SHP77 (cell line): ENCODE results near the gene TADA2A.

Experiments used
- DNase-seq, 2 experiments: peaks; one replicate each; lab custom pipeline; 2025; lab: John Stamatoyannopoulos, UW

The TADA2A gene, protein sequence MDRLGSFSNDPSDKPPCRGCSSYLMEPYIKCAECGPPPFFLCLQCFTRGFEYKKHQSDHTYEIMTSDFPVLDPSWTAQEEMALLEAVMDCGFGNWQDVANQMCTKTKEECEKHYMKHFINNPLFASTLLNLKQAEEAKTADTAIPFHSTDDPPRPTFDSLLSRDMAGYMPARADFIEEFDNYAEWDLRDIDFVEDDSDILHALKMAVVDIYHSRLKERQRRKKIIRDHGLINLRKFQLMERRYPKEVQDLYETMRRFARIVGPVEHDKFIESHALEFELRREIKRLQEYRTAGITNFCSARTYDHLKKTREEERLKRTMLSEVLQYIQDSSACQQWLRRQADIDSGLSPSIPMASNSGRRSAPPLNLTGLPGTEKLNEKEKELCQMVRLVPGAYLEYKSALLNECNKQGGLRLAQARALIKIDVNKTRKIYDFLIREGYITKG

DNA sequence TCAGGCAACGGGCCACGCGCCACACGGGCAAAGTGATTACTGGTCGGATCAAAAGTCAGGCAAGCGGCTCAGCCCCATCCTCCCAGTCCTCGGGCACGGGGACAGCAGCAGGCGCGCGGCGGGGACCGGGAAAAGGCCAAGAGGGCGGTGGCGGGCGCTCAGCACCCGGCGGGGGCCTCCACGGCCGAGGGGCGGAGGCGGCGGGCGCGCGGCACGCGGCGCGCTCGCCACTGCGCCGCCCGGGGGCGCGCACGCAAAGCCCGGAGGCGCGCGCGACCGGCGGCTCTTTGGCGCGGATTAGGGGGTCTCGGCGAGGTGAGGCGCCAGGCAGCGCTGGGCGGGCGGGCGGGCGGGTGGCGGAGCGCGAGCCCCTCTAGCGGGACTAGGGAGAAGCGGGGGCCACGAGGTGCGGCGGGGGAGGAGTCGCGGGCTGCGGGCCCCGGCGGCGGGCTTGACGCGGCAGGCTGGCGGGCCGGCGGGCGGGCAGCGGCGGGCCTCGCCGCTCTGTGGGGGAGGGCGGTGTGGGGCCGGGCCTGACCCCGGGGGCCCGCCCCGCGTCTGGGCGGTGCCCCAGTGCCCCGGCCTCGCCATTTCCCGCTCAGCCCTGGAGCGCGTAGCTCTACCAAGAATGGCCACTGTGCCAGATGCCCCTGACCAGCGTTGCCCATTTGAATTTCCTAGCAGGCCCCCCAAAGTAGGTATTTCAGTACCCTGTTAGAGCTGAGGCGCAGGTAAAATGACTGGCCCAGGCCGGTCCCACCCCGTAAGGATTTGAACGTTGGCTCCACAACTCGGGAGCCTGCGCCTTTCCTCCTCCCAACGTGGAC lies at the start of gene TADA2A, which contains the start of gene ACACA:
Gene TADA2A (plus strand): TSS at position 252 of the 827 bp plus-strand sequence. CDS start 4,480 bp downstream, outside the sequence.
Gene ACACA (minus strand): TSS at position 202 of the 827 bp plus-strand sequence. CDS start 537 bp downstream, outside the sequence.
- DNase-seq: peak; percentile 63 to 78

- peak; percentile 41 to 60 for DNase-seq
Observed at GRCh38 chr17:37358098-37358829, 48.4 kb upstream of the TADA2A start.

DNA sequence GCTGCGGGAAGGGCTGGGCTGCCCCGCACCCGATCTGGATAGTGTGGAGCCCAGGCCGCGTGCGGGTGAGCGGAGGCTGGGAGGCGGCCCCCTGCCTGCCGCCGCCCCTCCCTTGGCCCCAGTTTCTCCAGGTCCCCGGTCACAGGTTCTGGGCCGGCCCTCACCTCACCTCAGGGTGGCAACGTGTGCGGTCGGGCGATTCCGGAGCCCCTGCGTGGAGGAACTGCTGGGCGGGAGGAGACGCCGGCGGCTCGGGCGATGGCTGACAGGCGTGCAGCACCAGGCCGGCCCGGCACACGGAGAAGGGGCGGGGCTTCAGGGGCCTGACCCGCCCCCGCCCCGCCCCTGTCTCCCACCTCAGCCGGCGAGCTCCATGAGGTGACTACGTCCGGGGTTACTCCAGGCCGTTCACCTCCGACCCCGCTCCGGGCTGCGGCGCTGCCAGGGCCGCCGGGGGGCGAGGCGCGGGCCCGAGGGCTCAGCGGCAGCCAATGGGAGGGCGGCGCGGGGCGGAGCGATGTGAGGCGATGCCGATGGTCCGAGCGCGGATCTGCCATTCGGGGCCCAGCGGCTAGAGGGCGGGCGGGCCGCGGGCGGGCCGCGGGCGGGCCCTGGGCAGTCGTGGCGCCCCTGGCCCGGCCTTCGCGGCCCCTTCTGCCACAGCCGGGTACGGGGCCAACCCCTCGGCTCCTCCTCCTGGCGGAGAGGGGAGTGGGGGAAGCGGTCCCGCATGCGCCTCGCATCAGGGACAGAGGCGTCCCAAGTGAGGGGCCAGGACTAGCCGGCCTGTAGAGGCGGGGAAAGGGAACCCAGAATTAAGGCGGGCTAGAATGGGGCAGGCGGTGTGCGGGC lies 47.6 kb upstream of the TADA2A start:
- peak; percentile 92 for DNase-seq

DNA sequence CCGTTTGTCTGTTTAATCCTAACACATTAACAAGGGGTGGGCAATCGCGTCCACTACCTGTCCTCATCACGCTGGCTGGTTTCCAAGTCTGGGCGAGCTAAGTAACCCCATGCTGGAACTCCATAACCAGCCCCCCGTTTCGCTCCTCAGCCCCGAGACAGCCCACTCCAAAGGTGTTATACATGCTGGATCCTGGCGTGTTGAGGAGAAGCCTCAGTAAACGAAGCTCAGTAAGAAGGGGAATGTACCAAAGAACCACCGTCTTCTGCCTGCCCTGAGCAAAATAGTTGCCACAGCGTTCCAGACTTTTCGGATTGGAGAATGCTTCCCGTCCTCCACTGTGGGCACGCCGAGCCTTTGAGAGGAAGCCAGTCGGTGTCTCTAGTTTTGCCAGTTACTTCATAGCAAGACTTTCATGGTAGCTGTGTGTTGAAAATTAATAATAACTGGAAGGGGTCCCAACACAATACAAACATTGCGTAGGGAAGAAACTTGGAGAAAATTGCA lies 47.0 kb upstream of the TADA2A start:
- DNase-seq: no peak

DNA sequence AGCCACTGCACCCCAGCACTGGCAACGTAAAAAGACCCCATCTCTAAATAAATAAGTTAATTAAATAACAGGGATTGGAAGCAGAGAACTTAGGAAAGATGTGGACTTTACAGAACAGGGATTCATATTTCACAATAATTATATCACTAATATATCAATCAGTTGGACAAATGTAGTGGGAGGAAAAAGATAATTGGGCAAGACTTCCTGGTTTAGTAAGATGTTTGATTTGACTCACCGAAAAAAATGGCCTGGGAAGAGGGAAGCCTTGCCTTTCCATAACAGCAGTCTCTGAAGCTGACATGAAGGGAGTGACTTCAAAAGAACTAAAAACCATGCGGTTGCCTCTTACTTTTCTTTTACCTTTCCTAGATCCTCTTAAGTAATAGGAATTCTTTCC lies 46.1 kb upstream of the TADA2A start:
- no peak for DNase-seq

DNA sequence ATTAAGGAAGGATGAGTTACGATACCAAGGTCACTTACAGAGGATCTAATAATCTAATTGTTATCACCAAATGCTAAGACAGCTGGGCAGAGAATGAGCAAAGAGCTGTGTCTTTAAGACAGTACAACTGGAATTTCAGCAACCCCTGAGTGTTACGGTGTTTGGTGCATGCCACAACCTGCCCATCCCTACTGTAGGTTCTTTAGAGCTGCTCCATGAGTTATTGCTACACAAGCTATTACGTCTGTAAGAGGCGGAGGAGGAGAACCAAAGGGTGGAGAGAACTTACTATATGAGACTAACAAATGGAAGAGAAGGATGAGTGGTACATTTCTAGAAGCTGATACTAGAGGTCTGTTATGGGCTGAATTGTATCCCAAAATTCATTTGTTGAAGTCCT lies 45.1 kb upstream of the TADA2A start:
- no peak for DNase-seq

DNA sequence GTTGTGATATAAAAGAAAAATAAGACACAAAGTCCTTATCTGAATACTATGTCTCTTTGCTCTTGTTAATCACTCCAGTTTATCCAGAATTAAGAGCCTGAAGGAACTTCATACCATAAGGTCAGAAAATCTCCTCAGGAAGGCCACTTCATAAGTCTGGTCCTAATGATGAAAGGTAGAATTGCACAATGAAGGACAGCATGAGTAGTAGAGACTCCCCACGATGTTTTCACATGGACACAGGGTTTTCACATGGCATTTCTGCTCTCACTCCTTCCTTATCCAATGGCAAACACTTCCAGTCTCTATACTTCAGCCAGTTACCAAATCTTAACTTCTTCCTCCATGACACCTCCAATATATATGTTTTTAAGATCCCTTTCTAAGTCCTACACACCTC lies 41.1 kb upstream of the TADA2A start:
- DNase-seq: no peak

- DNase-seq: no peak
Observed at GRCh38 chr17:37368577-37368976, 38.1 kb upstream of the TADA2A start.

- DNase-seq: peak; percentile 71 to 72
Observed at GRCh38 chr17:37373530-37374159, 33.0 kb upstream of the TADA2A start.

GRCh38 chr17:37375706-37376105 lies 31.0 kb upstream of the TADA2A start, which contains the start of gene C17orf78:
Gene C17orf78, plus strand, starts transcription at chr17:37375985. Its CDS starts 108 bp downstream, at chr17:37376093.
- no peak for DNase-seq

GRCh38 chr17:37382056-37382455 lies 24.6 kb upstream of the TADA2A start:
- DNase-seq: no peak

- no peak for DNase-seq
Observed at GRCh38 chr17:37384560-37385149, 22.0 kb upstream of the TADA2A start.

DNA sequence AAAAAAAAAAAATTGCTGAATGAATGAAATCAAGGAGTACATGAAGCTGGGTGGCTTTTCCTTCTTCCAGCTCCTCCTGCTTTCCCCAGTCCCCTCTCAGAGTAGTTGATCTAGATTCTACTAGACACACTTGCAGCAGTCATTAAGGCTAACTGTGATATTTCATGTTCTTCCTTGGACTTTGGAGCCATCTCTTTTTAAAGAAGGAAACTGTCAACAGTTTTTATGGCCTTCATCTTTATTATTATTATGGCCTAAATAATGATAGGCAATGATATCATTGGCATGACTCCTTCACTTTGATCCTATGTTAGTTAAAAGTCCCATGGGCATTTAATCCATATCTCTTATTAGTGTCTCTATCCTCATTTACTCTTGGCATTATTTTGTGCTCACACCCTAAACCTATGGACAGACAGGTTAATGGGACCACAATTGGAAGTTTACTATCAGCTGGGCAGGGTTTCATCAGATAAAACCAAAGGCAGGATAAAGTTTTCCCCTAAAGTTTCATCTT lies 21.2 kb upstream of the TADA2A start:
- no peak for DNase-seq

GRCh38 chr17:37386462-37386861 lies 20.2 kb upstream of the TADA2A start:
- DNase-seq: no peak

DNA sequence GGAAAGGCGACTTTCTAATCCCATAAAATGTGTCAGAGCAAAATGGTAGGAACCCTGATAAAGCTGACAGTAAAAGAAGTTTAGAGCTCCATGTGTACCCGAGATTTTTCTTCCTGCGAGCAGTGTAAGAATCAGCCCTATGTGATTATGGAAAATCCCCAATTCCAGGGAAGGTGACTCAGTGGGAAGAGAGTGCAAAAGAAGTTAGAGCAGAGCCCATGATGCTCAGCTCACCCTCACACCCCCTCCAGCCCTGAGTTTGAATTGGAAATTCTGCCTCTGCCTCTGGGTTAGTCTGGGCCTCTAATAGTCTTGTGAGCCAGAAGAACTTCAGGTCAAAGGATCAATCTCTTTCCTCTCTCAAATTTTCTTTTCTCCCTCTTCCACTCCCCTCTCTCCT lies 18.4 kb upstream of the TADA2A start:
- DNase-seq: no peak

DNA sequence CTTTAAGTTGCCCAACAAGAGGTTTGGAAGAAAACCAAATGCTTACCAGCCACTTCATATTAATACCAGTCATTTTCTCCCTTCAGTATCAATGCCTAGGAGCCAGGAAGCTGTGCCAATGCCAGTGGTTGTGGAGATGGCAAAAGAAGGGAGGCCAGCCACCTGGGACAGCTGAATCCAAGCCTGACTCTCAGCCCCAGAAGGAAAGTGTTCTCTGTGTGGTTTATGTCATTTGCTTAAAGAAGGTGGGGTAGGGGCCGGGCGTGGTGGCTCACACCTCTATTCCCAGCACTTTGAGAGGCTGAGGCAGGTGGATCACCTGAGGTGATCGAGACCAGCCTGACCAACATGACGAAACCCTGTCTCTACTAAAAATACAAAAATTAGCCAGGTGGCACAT lies 17.5 kb upstream of the TADA2A start:
- DNase-seq: no peak

- no peak for DNase-seq
Observed at GRCh38 chr17:37391146-37391545, 15.5 kb upstream of the TADA2A start.

- DNase-seq: no peak
Observed at GRCh38 chr17:37392024-37392590, 14.6 kb upstream of the TADA2A start.

DNA sequence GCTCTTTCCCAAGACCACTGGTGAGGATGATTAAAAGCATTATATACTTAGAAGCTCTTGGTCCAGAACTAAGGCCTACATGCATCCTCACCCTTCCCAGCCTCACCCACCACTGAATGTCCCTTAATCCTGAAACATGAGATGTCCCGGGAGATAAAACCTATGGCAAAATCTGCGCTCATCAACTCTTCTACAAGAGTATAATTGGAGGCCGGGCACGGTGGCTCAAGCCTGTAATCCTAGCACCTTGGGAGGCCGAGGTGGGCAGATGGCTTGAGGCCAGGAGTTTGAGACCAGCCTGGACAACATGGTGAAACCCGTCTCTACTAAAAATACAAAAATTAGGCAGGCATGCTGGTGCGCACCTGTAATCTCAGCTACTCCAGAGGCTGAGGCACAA lies 13.3 kb upstream of the TADA2A start:
- no peak for DNase-seq
